ENCODE measurements around the gene SLC6A5. TPM values are rescaled to one million over a fixed set of nuclear protein-coding genes. Genes with fewer than 3 reads are reported as not detected.

The SLC6A5 gene
- total and polyA plus RNA-seq, 2 of the 8 experiments (the other 6 are each of a cell fraction or from before 2014, with no cell fraction given): not detected

GRCh38 chr11:20601221-20601914 is 2.0 kb downstream of the SLC6A5 start (continued):
- peak; percentile 90 for TF ChIP-seq E2F6 (IDR thresholded peaks at IDR 0.05)
- peak in 2 of 3 experiments; percentile 9 to 10; a peak in 1 of 4 replicates for TF ChIP-seq CTCF (IDR thresholded peaks at IDR 0.05; ENCODE audit: control extremely low read depth in 1 of 3, insufficient read depth in 1 of 3, low read depth in 1 of 3, low read length in 3 of 3)
- no peak for TF ChIP-seq KDM5A (IDR thresholded peaks at IDR 0.05; ENCODE audit: low read length)
- TF ChIP-seq BRCA1 (IDR thresholded peaks at IDR 0.05; ENCODE audit: low read depth, low read length): no peak
- TF ChIP-seq TAF1 (IDR thresholded peaks at IDR 0.05; ENCODE audit: low read depth, low read length): no peak
- TF ChIP-seq SIRT6 (IDR thresholded peaks at IDR 0.05; ENCODE audit: low read length): no peak
- no peak for TF ChIP-seq CEBPB (IDR thresholded peaks at IDR 0.05; ENCODE audit: low read depth, low read length)
- no peak for TF ChIP-seq SP2 (IDR thresholded peaks at IDR 0.05; ENCODE audit: low read length)
- no peak for TF ChIP-seq ATF2 (IDR thresholded peaks at IDR 0.05; ENCODE audit: low read length)
- no peak for TF ChIP-seq CHD1 (IDR thresholded peaks at IDR 0.05; ENCODE audit: low read depth, low read length)
- 0 out of 2 replicates have a peak, but pooled peaks have one; percentile 11 for TF ChIP-seq KDM1A (IDR thresholded peaks at IDR 0.05; ENCODE audit: borderline replicate concordance, low read length)
- no peak for TF ChIP-seq JUN (IDR thresholded peaks at IDR 0.05; ENCODE audit: low read depth, low read length)
- peak; percentile 92 for TF ChIP-seq EZH2 (IDR thresholded peaks at IDR 0.05; ENCODE audit: low read depth, low read length, severe bottlenecking)
- no peak for TF ChIP-seq CBX8 (IDR thresholded peaks at IDR 0.05; ENCODE audit: borderline replicate concordance, low read depth, low read length)
